Fibroblast of mammary gland (primary cell): ENCODE data around the gene CFAP61.
A peak's percentile ranks its signal among the peaks of the same experiment; 100 is the strongest.

Source experiments
- DNase-seq: peaks from one replicate; pipeline ENCODE4 v3.0.0-alpha.2; 2010; ENCODE audit warnings: low read depth
- H3K4me3 ChIP-seq: 2 replicates; pipeline ENCODE4 v1.5.1; 2011; ENCODE audit warnings: low read depth, mild to moderate bottlenecking, low read length, moderate library complexity; ENCODE audit not compliant: control insufficient read depth
- TF ChIP-seq, protein P1 (sequence below): conservative IDR thresholded peaks from 2 replicates; pipeline ENCODE4 v1.5.1; 2011; ENCODE audit warnings: low read depth, low read length, inconsistent platforms; ENCODE audit not compliant: control insufficient read depth, insufficient read depth

CFAP61 gene

DNA sequence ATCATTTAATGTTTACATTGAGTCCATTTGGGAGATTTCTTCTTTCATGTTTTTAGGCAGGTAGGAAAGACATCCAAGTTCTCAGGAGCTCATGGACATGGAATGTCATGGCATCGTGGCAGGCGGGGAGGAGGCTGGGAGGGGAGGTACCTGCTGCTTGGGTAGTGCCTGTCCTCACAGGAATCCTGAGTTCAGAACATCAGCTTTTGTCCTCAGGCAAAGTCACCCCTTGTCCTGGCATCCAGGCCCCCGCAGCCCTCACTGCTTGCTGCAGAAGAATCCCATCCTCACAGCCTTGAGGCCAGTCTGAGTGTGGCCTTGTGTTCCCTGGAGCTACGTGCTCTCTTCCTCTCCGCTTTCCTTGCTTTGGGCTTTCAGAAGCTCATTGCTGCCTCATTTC, 157.4 kb downstream of the CFAP61 start:
- H3K4me3 ChIP-seq = no peak overlapping the region
- DNase-seq = no peak
- TF ChIP-seq, protein P1, sequence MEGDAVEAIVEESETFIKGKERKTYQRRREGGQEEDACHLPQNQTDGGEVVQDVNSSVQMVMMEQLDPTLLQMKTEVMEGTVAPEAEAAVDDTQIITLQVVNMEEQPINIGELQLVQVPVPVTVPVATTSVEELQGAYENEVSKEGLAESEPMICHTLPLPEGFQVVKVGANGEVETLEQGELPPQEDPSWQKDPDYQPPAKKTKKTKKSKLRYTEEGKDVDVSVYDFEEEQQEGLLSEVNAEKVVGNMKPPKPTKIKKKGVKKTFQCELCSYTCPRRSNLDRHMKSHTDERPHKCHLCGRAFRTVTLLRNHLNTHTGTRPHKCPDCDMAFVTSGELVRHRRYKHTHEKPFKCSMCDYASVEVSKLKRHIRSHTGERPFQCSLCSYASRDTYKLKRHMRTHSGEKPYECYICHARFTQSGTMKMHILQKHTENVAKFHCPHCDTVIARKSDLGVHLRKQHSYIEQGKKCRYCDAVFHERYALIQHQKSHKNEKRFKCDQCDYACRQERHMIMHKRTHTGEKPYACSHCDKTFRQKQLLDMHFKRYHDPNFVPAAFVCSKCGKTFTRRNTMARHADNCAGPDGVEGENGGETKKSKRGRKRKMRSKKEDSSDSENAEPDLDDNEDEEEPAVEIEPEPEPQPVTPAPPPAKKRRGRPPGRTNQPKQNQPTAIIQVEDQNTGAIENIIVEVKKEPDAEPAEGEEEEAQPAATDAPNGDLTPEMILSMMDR = no peak

DNA sequence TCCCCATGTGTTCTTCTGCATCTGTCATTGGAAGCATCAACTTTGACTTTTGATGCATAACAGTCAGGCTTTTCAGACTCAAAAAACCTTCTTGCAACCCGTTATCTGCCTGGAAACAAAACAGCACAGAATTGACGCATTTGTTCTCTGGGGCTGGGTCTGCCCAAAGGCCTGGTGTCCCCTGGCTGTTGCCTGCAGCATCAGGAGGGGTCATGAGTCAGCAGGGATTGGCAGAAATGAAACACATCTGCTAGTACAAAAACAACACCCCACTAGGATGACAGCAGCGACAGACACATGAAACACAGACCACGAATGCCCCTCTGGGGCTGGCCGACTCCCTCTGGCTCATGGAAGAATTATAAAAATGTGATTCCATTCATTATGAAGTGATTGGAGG, 158.0 kb downstream of the CFAP61 start:
- TF ChIP-seq, protein P1 = no peak
- H3K4me3 ChIP-seq = no peak overlapping the region
- peak; percentile 3 for DNase-seq

DNA sequence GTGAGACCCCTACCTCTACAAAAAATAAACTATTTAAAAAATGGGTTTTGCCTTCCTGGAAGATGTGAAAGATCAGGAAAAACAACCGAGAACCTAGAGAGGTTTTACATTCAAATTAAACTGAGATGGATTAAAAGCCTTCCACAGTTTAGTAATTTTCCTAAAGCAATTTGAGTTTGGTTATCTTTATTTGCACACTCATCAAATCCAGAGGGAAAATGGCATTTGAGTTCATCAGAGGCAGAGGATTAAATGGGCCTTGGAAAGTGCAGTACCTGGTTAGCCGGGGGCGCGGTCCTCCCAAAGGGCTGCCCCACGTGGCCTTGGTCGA, 158.6 kb downstream of the CFAP61 start:
- TF ChIP-seq, protein P1 = no peak
- no peak overlapping the region for H3K4me3 ChIP-seq
- no peak for DNase-seq

DNA sequence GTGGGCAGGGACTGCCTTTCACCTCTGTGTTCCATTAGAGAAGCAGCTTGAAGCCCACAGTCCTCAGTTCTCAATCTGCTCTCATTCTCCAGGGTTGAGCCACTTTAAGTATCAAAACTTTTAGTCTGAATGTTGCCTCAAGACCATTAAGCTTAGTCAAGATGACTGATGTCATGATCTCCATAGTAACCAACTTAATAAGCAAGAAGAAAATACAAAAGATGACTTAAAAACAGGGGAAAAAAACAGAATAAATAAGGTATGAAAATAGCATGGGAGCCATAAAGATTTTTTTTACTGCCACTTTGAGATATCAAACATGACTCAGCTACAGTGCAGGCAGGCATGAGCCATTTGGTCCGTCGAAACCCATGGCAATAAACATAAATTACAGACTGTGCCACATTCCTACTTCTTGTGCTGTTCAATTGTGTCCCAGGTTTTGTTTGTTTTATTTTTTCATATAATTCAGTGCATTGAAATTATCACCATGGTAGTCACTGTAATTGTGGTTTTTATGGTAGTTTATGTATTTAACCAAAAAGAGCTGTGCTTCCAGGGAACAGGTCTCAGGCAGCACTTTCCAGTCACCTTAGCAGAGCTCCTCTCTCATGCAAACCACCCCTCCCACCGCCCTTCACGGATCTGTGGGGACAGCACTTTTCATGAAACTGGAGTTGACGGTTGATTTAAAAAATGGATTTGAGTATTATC, 159.1 kb downstream of the CFAP61 start:
- TF ChIP-seq, protein P1 = no peak

DNA sequence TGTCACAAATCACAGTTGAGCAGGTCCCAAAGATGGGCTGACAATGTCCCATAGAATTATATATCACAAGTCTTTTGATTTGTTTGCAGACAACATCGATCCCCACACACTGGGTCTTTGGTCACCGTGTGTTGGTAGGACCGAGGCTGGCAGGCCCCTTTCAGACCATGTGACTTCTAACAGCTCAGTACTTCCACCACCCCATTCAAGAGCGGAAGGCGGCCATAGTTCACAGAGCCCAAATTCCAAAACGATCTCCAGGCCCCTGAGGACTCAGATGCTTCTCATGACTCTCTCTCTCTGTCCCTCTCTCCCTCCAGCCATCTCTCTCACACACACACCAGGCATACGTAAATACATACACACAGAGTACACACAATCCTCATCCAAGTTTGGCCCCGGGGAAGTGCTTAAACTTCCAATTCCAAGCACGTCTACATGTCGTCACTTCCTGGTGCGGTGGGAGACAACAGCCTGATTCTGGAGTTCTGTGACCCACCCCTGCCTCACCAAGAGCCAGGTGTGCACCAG, 159.7 kb downstream of the CFAP61 start:
- TF ChIP-seq, protein P1 = no peak
- no peak for DNase-seq
- no peak overlapping the region for H3K4me3 ChIP-seq

More for the DNA sequence above, 159.1 kb downstream of the CFAP61 start:
- peak; percentile 9 for DNase-seq
- no peak overlapping the region for H3K4me3 ChIP-seq

DNA sequence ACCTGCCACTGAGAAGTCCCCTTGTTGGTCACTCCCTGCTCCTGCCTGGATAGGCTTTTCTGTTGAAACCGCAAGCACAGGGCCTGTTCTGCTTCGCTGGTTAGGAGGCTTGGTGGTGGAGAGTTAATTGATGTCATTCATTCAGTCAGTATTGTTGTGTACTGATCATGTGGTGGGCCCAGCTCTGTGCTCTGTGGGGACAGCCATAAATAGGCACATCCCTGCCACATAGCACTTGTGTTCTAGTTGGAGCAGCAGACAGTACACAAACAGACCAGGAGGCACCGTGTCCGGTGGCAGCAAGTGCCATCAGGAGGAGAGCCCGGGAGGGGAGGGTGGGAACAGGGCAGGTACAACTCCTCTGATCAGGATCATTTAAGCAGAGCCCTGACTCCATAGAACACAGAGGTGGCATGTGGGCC, 160.4 kb downstream of the CFAP61 start:
- DNase-seq = no peak
- TF ChIP-seq, protein P1 = no peak
- H3K4me3 ChIP-seq = no peak overlapping the region

DNA sequence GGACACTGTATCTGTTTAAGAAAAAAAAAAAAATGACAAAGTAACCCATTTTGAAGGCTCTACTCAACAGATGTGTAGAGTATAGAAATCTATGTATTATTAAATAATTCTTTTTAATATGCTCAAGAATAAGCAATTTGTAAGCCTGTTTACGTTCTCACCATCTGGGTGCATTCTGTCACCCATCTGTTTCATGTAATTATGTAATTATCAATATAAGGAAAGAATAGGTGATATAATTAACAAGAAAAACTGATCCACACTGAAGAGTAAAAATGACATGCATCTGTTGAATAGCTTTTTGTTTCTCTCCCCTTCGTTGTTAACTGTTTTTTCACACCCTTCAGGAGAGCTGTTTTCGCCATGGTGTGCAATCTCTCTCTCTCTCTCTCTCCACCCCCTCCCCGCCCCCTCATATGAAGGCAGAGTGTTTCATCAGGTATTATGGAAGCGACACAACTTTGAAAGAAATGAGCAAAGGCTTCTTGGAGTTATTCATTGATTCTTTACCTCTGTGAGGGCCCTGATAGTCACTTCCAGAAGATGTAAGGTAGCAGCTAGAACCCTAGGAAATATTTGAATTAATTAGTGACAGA, 161.3 kb downstream of the CFAP61 start:
- no peak for DNase-seq
- TF ChIP-seq, protein P1 = no peak
- no peak overlapping the region for H3K4me3 ChIP-seq
